H1 (cell line): ENCODE data around the gene DOCK9. TPM values are rescaled to one million over a fixed set of nuclear protein-coding genes. Genes with fewer than 3 reads are reported as not detected.

Experiments used
- CTCF ChIA-PET: fragments of 300-600 bp; sonication (Branson Sonifier 250); formaldehyde crosslinking; loops from one replicate; lab custom pipeline; 2021; ENCODE audit not compliant: partially characterized antibody; lab: Charles Lee
- POLR2A ChIA-PET: fragments of 300-600 bp; sonication (Branson Sonifier 250); formaldehyde crosslinking; loops from one replicate; lab custom pipeline; 2021; ENCODE audit warnings: inconsistent platforms; ENCODE audit not compliant: partially characterized antibody; lab: Charles Lee
- DNase-seq, 2 experiments: peaks; one replicate each; pipeline versions ENCODE4 v3.0.0 to v3.0.0-alpha.2; 2010 to 2022; ENCODE audit warnings: low spot score in 2 of 2, low read depth in 1 of 2, mixed read lengths in 1 of 2
- FAIRE-seq: peaks from 2 replicates; lab custom pipeline; 2011; peaks lifted over from hg19 to GRCh38; lab: Jason Lieb, UNC
- H2AFZ ChIP-seq: 2 replicates; pipeline ENCODE4 v1.8.1; 2012; ENCODE audit warnings: low read length, inconsistent platforms
- H2AK5ac ChIP-seq: 2 replicates; pipeline ENCODE4 v1.6.1; 2013; ENCODE audit warnings: low read depth, low read length
- H2BK120ac ChIP-seq: replicated peaks from 2 replicates; pipeline ENCODE3; 2013; ENCODE audit warnings: low read depth, low read length, inconsistent platforms
- H2BK12ac ChIP-seq: 2 replicates; pipeline ENCODE4 v1.6.1; 2013; ENCODE audit warnings: low read depth, low read length
- H2BK15ac ChIP-seq: 2 replicates; pipeline ENCODE4 v1.6.1; 2013; ENCODE audit warnings: low read length
- H2BK20ac ChIP-seq: 2 replicates; pipeline ENCODE4 v1.6.1; 2013; ENCODE audit warnings: low read length
- H2BK5ac ChIP-seq: 2 replicates; pipeline ENCODE4 v1.6.1; 2013; ENCODE audit warnings: low read depth, low read length
- H3K14ac ChIP-seq: 2 replicates; pipeline ENCODE4 v1.6.1; 2013; ENCODE audit warnings: inconsistent platforms; ENCODE audit not compliant: insufficient read length
- H3K18ac ChIP-seq: 2 replicates; pipeline ENCODE4 v1.6.1; 2013; ENCODE audit warnings: low read length; ENCODE audit errors: extremely low read depth
- H3K23ac ChIP-seq: 2 replicates; pipeline ENCODE4 v1.6.1; 2013; ENCODE audit warnings: inconsistent platforms; ENCODE audit not compliant: insufficient read length
- H3K23me2 ChIP-seq: 2 replicates; pipeline ENCODE4 v1.6.1; 2013; ENCODE audit warnings: low read depth, low read length
- H3K27ac ChIP-seq: 2 replicates; pipeline ENCODE4 v1.6.1; 2011; ENCODE audit warnings: low read depth, low read length, inconsistent platforms
- H3K27me3 ChIP-seq, 4 experiments: replicated peaks in 1 of 4; 1 replicate in 1 of 4; 2 replicates in 3 of 4; pipeline versions ENCODE4 v1.6.1 to v1.8.1; 2011 to 2013; ENCODE audit warnings: low read length in 3 of 4, mild to moderate bottlenecking in 3 of 4, inconsistent platforms in 2 of 4, mixed read lengths in 2 of 4, moderate library complexity in 1 of 4; ENCODE audit not compliant: control insufficient read depth in 3 of 4, insufficient read depth in 3 of 4; ENCODE audit errors: extremely low read depth in 1 of 4
- H3K36me3 ChIP-seq, 4 experiments: 2 replicates each; pipeline versions ENCODE4 v1.6.1 to v1.8.1; 2011 to 2013; ENCODE audit warnings: mild to moderate bottlenecking in 4 of 4, low read length in 3 of 4, moderate library complexity in 2 of 4, control low read depth in 1 of 4, inconsistent platforms in 1 of 4; ENCODE audit not compliant: insufficient read depth in 4 of 4, control insufficient read depth in 2 of 4
- H3K4ac ChIP-seq: replicated peaks from 2 replicates; pipeline ENCODE3; 2013; ENCODE audit warnings: low read length, low read depth, mixed read lengths, inconsistent platforms; ENCODE audit not compliant: insufficient read length
- H3K4me1 ChIP-seq, 4 experiments: replicated peaks in 1 of 4; 1 replicate in 1 of 4; 2 replicates in 3 of 4; pipeline versions ENCODE4 v1.6.1 to v1.8.1; 2011 to 2013; ENCODE audit warnings: low read length in 3 of 4, inconsistent platforms in 2 of 4, mixed read lengths in 1 of 4; ENCODE audit not compliant: insufficient read depth in 4 of 4, control insufficient read depth in 3 of 4
- H3K4me2 ChIP-seq, 2 experiments: 2 replicates each; pipeline versions ENCODE4 v1.6.1 to v1.8.1; 2011 to 2013; ENCODE audit warnings: low read depth in 2 of 2, low read length in 2 of 2, control low read depth in 1 of 2, inconsistent platforms in 1 of 2, mild to moderate bottlenecking in 1 of 2; ENCODE audit not compliant: insufficient read depth in 1 of 2
- H3K4me3 ChIP-seq, 4 experiments: fragments of 200-600, 300-600 bp in 1 of 4; sonication (generic), shearing (Covaris generic), sonication (Bioruptor Twin) in 1 of 4; 2 replicates each; pipeline versions ENCODE4 v1.5.1 to v1.8.1; 2011 to 2016; ENCODE audit warnings: low read length in 4 of 4, low read depth in 3 of 4, control low read depth in 2 of 4, inconsistent platforms in 2 of 4, mild to moderate bottlenecking in 2 of 4, mixed read lengths in 1 of 4, moderate library complexity in 1 of 4; ENCODE audit not compliant: insufficient read depth in 2 of 4; ENCODE audit errors: extremely low read depth in 1 of 4
- H3K56ac ChIP-seq: replicated peaks from 2 replicates; pipeline ENCODE3; 2013; ENCODE audit warnings: low read depth, mild to moderate bottlenecking, mixed read lengths, low read length, inconsistent platforms; ENCODE audit not compliant: insufficient read length
- H3K79me1 ChIP-seq: 2 replicates; pipeline ENCODE4 v1.6.1; 2013; ENCODE audit warnings: low read depth, low read length, control low read depth
- H3K79me2 ChIP-seq, 2 experiments: 2 replicates each; pipeline versions ENCODE4 v1.6.1 to v1.8.1; 2012 to 2013; ENCODE audit warnings: low read length in 2 of 2, mild to moderate bottlenecking in 2 of 2, inconsistent platforms in 1 of 2; ENCODE audit not compliant: insufficient read depth in 2 of 2, control insufficient read depth in 1 of 2
- H3K9ac ChIP-seq, 4 experiments: replicated peaks in 1 of 4; 1 replicate in 1 of 4; 2 replicates in 3 of 4; pipeline versions ENCODE4 v1.6.1 to v1.8.1; 2011 to 2013; ENCODE audit warnings: low read depth in 3 of 4, low read length in 3 of 4, control low read depth in 2 of 4, mild to moderate bottlenecking in 2 of 4, moderate library complexity in 2 of 4, inconsistent platforms in 1 of 4; ENCODE audit errors: extremely low read depth in 1 of 4
- H3K9me3 ChIP-seq, 2 experiments: 2 replicates each; pipeline versions ENCODE4 v1.6.1 to v1.8.1; 2012 to 2013; ENCODE audit warnings: mild to moderate bottlenecking in 2 of 2, moderate library complexity in 2 of 2, control low read depth in 1 of 2, inconsistent platforms in 1 of 2, low read depth in 1 of 2, low read length in 1 of 2, mixed read lengths in 1 of 2; ENCODE audit not compliant: insufficient read depth in 2 of 2
- H4K20me1 ChIP-seq, 2 experiments: replicated peaks in 1 of 2; 2 replicates each; pipeline versions ENCODE3 to v1.8.1; 2011 to 2013; ENCODE audit warnings: inconsistent platforms in 2 of 2, low read length in 2 of 2, mild to moderate bottlenecking in 1 of 2; ENCODE audit not compliant: insufficient read depth in 2 of 2, control insufficient read depth in 1 of 2
- H4K5ac ChIP-seq: 2 replicates; pipeline ENCODE4 v1.6.1; 2013; ENCODE audit warnings: low read length, low read depth, mixed read lengths, inconsistent platforms; ENCODE audit not compliant: insufficient read length
- H4K8ac ChIP-seq: 2 replicates; pipeline ENCODE4 v1.8.0; 2013; ENCODE audit warnings: mild to moderate bottlenecking, moderate library complexity, low read length, inconsistent platforms; ENCODE audit not compliant: insufficient read depth; ENCODE audit errors: extremely low read depth
- H4K91ac ChIP-seq: replicated peaks from 2 replicates; pipeline ENCODE3; 2013; ENCODE audit warnings: low read length, mixed read lengths, inconsistent platforms; ENCODE audit not compliant: insufficient read length
- BACH1 ChIP-seq: IDR thresholded peaks from 2 replicates; pipeline ENCODE4 v1.6.1; 2012; ENCODE audit warnings: low read length, improper control_type of control experiment
- CBX8 ChIP-seq: fragments of 300-800, 300-1000 bp; sonication (generic); IDR thresholded peaks from 2 replicates; pipeline ENCODE4 v1.7.1; 2016; ENCODE audit warnings: low read depth, low read length, borderline replicate concordance
- KDM1A ChIP-seq: fragments of 200-600, 300-600 bp; sonication (generic); IDR thresholded peaks from 2 replicates; pipeline ENCODE4 v1.7.1; 2016; ENCODE audit warnings: mild to moderate bottlenecking, low read length, borderline replicate concordance
- MAFK ChIP-seq: IDR thresholded peaks from 2 replicates; pipeline ENCODE4 v1.6.1; 2012; ENCODE audit warnings: low read depth, mild to moderate bottlenecking, improper control_type of control experiment, low read length
- POLR2A ChIP-seq, 2 experiments: IDR thresholded peaks; 1 replicate in 1 of 2; 2 replicates in 1 of 2; pipeline ENCODE4 v1.6.1; 2011; ENCODE audit warnings: low read depth in 2 of 2, low read length in 2 of 2, mild to moderate bottlenecking in 2 of 2; ENCODE audit errors: control extremely low read depth in 1 of 2
- RAD21 ChIP-seq, 2 experiments: IDR thresholded peaks in 1 of 2; conservative IDR thresholded peaks in 1 of 2; 2 replicates each; pipeline ENCODE4 v1.6.1; 2011; ENCODE audit warnings: low read depth in 2 of 2, low read length in 2 of 2, improper control_type of control experiment in 1 of 2, inconsistent platforms in 1 of 2, mild to moderate bottlenecking in 1 of 2, moderate library complexity in 1 of 2
- RFX5 ChIP-seq: IDR thresholded peaks from 2 replicates; pipeline ENCODE4 v1.6.1; 2011; ENCODE audit warnings: low read depth, low read length, improper control_type of control experiment, borderline replicate concordance
- SP1 ChIP-seq: IDR thresholded peaks from 2 replicates; pipeline ENCODE4 v1.6.1; 2011; ENCODE audit warnings: low read depth, low read length
- WGBS, 2 experiments: shearing (Covaris generic) in 1 of 2; methylation state at CpG; one replicate each; pipeline versions ENCODE4 v1.1.6 to v1.1.7; 2013 to 2015; ENCODE audit warnings: low lambda C conversion rate in 2 of 2, mixed read lengths in 2 of 2, inconsistent platforms in 1 of 2, low coverage in 1 of 2, missing lambda C conversion rate in 1 of 2; ENCODE audit not compliant: insufficient replicate concordance in 2 of 2, insufficient coverage in 1 of 2, insufficient read length in 1 of 2; ENCODE audit errors: extremely low coverage in 1 of 2, missing lambda C conversion rate in 1 of 2; 5-methylcytosine and 5-hydroxymethylcytosine counted together
- polyA plus RNA-seq, 7 experiments: library from polyadenylated mRNA; depleted of rRNA in 3 of 7; stranded (reverse) in 5 of 7; unstranded in 2 of 7; fragments of >200 nt in 5 of 7; fragments of 200-250 nt in 2 of 7; gene quantifications; 1 replicate in 5 of 7; 2 replicates in 1 of 7; 4 replicates in 1 of 7; pipeline versions ENCODE4 v1.2.1 to v1.2.3, GENCODE V29; 2011 to 2013; ENCODE audit warnings: missing spikeins in 2 of 7, mixed read lengths in 2 of 7
- total RNA-seq: library from RNA; stranded (reverse); fragmentation: NEBNext Ultra II Directional; extraction: Animal tissue kit (Norgen Biotek cat#: 25700); gene quantifications from 2 replicates; pipeline ENCODE4 v1.2.1, GENCODE V29; 2021
- TF ChIP-seq, protein P1 (sequence below), 3 experiments: IDR thresholded peaks; 1 replicate in 2 of 3; 2 replicates in 1 of 3; pipeline versions ENCODE4 v1.5.1 to v1.6.1; 2011; ENCODE audit warnings: low read length in 3 of 3, mild to moderate bottlenecking in 3 of 3, inconsistent platforms in 2 of 3, low read depth in 1 of 3, moderate library complexity in 1 of 3; ENCODE audit not compliant: insufficient read depth in 1 of 3; ENCODE audit errors: control extremely low read depth in 1 of 3

Gene DOCK9
- total and polyA plus RNA-seq, 2 of the 8 experiments (the other 6 are each of a cell fraction or from before 2014, with no cell fraction given), result 21.6 to 31.5 TPM

DNA sequence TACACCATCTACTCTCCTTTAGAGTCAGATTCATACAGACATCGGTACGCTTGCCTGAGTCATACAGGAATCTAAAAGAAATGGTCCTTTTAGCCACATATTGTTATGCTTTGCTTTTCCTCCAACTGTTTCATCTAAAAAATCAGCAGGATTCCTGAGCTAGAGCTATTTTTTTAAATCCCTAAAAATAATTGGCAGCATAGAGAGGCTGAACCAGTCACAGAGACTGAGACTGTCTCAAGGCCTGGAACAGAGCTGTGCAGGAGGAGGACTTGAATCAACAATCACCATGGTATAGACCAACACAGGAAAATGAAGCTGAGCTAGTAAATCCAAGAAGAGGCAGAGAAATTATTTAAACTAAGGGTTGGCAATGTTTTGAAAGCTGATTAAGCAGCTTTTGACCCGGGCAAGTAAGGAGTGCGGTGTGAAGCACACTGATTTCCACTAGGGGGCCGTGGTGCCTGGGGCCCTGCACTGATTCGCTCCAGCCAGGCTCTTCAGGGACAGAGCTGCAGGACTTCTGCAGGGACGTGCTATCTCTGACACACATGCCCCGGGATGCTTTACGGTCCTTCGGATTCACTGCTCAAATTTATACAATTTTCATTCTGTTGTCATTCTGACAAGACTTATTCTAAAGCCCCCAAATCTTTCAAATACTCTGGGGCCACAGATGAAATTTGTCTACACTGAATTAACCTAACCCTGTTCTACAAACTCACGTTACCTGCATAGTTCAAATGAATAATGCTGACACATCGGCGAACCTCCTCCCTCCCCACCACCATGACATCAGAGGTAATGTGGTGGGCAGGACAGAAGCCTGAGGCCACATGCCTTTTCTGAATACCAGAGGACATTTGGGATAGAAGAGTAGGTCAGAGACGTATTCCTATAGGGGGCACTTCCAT lies 137.8 kb downstream of the DOCK9 start:
- Histone ChIP-seq H2BK120ac (no peak overlapping the region), H3K23me2 (no peaks in the 10 kb centered on the region), H3K4me3 (no peak overlapping the region), H2BK12ac (no peak overlapping the region), H3K4me2 (peak overlapping the region in 1 of 2 experiments; percentile 26; a peak in 1 of 4 replicates), H3K9ac (no peak overlapping the region), H3K36me3 (no peaks in the 10 kb centered on the region), H3K4ac (no peak overlapping the region), H3K56ac (no peak overlapping the region), H2BK15ac (no peak overlapping the region), H3K9me3 (no peaks in the 10 kb centered on the region), H3K27ac (no peak overlapping the region), H3K23ac (no peak overlapping the region), H2AFZ (no peak overlapping the region), H3K18ac (no peak overlapping the region), H3K14ac (no peak overlapping the region), H4K91ac (no peak overlapping the region), H4K5ac (no peak overlapping the region), H3K79me2 (no peaks in the 10 kb centered on the region), H4K8ac (no peak overlapping the region), H2BK5ac (no peak overlapping the region), H4K20me1 (no peaks in the 10 kb centered on the region), H3K4me1 (peaks cover 0 to 2% (median under 1%) of the 10 kb centered on the region in 4 experiments; a peak in 4 of 7 replicates), H3K79me1 (no peaks in the 10 kb centered on the region), H2BK20ac (no peak overlapping the region), H3K27me3 (no peaks in the 10 kb centered on the region), H2AK5ac (no peak overlapping the region)
- FAIRE-seq, result peak; percentile 77
- peak; percentile 70 to 77 for TF ChIP-seq RAD21 (IDR thresholded peaks at IDR 0.05 in 1 of 2, conservative IDR thresholded peaks at IDR 0.05 in 1 of 2; ENCODE audit: low read depth in 2 of 2, low read length in 2 of 2)
- no peak for TF ChIP-seq CBX8
- no peak for TF ChIP-seq KDM1A
- 0 out of 2 replicates have a peak, but pooled peaks have one; percentile 4 for TF ChIP-seq BACH1
- TF ChIP-seq, protein P1, sequence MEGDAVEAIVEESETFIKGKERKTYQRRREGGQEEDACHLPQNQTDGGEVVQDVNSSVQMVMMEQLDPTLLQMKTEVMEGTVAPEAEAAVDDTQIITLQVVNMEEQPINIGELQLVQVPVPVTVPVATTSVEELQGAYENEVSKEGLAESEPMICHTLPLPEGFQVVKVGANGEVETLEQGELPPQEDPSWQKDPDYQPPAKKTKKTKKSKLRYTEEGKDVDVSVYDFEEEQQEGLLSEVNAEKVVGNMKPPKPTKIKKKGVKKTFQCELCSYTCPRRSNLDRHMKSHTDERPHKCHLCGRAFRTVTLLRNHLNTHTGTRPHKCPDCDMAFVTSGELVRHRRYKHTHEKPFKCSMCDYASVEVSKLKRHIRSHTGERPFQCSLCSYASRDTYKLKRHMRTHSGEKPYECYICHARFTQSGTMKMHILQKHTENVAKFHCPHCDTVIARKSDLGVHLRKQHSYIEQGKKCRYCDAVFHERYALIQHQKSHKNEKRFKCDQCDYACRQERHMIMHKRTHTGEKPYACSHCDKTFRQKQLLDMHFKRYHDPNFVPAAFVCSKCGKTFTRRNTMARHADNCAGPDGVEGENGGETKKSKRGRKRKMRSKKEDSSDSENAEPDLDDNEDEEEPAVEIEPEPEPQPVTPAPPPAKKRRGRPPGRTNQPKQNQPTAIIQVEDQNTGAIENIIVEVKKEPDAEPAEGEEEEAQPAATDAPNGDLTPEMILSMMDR (IDR thresholded peaks at IDR 0.05; ENCODE audit: control extremely low read depth in 1 of 3, insufficient read depth in 1 of 3, low read depth in 1 of 3, low read length in 3 of 3), result peak; percentile 82 to 93 (median 85)
- TF ChIP-seq RFX5, result no peak
- TF ChIP-seq POLR2A (IDR thresholded peaks at IDR 0.05; ENCODE audit: control extremely low read depth in 1 of 2, low read depth in 2 of 2, low read length in 2 of 2), result no peak
- peak; percentile 35; the same call in 1 of the 2 replicates for TF ChIP-seq MAFK
- no peak for TF ChIP-seq SP1
- POLR2A ChIA-PET, result interaction anchor here (0.6 kb wide), 1 partner anchor 11 kb away, joined by 3 read pairs; no protein-coding TSS in a partner anchor
- CTCF ChIA-PET, result interaction anchor here (0.5 to 6.9 kb wide), 50 partner anchors 9 to 806 kb away, joined by 3 to 59 read pairs (median 4); no protein-coding TSS in a partner anchor
- WGBS, 2 experiments, result 48% methylated on average over 14 of the region's 14 CpGs; no CpG with 5 or more reads in 1 of the 2 experiments
- peak; percentile 54 to 76 for DNase-seq
